ENCODE data around the gene CCL2. TPM values are rescaled to one million over a fixed set of nuclear protein-coding genes. Genes with fewer than 3 reads are reported as not detected.

Gene CCL2
- total RNA-seq (2014; rRNA removed; shearing (Covaris generic)): not detected in 2 replicates
- not detected in 2 replicates for total RNA-seq (2022)
- not detected for Bru-seq, nascent RNA
- BruChase-seq, experiment 1, labeled RNA remaining after a 6-hour chase: not detected
- BruChase-seq, experiment 2, labeled RNA remaining after a 2-hour chase: not detected
- long read RNA-seq: 0 reads

DNA sequence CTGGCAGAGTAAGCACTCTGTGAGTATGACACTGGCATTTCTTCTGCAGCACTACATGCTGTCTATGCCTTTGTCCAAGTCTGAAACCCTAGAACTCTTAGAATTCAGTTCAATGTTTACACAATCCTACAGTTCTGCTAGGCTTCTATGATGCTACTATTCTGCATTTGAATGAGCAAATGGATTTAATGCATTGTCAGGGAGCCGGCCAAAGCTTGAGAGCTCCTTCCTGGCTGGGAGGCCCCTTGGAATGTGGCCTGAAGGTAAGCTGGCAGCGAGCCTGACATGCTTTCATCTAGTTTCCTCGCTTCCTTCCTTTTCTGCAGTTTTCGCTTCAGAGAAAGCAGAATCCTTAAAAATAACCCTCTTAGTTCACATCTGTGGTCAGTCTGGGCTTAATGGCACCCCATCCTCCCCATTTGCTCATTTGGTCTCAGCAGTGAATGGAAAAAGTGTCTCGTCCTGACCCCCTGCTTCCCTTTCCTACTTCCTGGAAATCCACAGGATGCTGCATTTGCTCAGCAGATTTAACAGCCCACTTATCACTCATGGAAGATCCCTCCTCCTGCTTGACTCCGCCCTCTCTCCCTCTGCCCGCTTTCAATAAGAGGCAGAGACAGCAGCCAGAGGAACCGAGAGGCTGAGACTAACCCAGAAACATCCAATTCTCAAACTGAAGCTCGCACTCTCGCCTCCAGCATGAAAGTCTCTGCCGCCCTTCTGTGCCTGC is at the start of gene CCL2:
CCL2 (plus strand) TSS at position 635 of the 730 bp plus-strand sequence; CDS start at position 700, 65 bp downstream.
- no peaks in the 10 kb centered on the region for H3K9me3 ChIP-seq (ENCODE audit: low read length)
- H3K36me3 ChIP-seq (ENCODE audit: insufficient read depth, low read length): no peaks in the 10 kb centered on the region
- intact Hi-C loops (cut with micrococcal nuclease; ENCODE audit: unreplicated experiment): loop anchor here (5.0 kb wide), 1 partner anchor 107 kb away; the partner anchor contains the start of gene CCL1
- CTCF ChIA-PET (ENCODE audit: unreplicated experiment): no interaction called here
- no peaks in the 10 kb centered on the region for H3K4me1 ChIP-seq (ENCODE audit: insufficient read depth, low read length, poor library complexity, severe bottlenecking)
- H3K4me2 ChIP-seq (ENCODE audit: low read length): no peak within 1 kb of the TSS
- POLR2A ChIA-PET: no interaction called here
- H3K4me3 ChIP-seq (ENCODE audit: low read depth, low read length, poor library complexity, severe bottlenecking): no peak within 1 kb of the TSS
- H2AFZ ChIP-seq (ENCODE audit: low read length): no peak within 1 kb of the TSS
- BruUV-seq (replicated peaks): no TSS peak
- TF ChIP-seq EZH2phosphoT487 (IDR thresholded peaks at IDR 0.05; ENCODE audit: borderline replicate concordance, low read depth, low read length): no peak
- TF ChIP-seq, protein P1, sequence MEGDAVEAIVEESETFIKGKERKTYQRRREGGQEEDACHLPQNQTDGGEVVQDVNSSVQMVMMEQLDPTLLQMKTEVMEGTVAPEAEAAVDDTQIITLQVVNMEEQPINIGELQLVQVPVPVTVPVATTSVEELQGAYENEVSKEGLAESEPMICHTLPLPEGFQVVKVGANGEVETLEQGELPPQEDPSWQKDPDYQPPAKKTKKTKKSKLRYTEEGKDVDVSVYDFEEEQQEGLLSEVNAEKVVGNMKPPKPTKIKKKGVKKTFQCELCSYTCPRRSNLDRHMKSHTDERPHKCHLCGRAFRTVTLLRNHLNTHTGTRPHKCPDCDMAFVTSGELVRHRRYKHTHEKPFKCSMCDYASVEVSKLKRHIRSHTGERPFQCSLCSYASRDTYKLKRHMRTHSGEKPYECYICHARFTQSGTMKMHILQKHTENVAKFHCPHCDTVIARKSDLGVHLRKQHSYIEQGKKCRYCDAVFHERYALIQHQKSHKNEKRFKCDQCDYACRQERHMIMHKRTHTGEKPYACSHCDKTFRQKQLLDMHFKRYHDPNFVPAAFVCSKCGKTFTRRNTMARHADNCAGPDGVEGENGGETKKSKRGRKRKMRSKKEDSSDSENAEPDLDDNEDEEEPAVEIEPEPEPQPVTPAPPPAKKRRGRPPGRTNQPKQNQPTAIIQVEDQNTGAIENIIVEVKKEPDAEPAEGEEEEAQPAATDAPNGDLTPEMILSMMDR (conservative IDR thresholded peaks at IDR 0.05; ENCODE audit: low read length): no peak
- no peaks in the 10 kb centered on the region for H3K79me2 ChIP-seq (ENCODE audit: insufficient read depth, low read depth, low read length)
- H3K27ac ChIP-seq (ENCODE audit: low read depth, low read length, poor library complexity, severe bottlenecking): no peak within 1 kb of the TSS
- no peak for DNase-seq (ENCODE audit: low spot score)
- H3K9me2 ChIP-seq (ENCODE audit: insufficient read depth, low read length): no peaks in the 10 kb centered on the region
- no peaks in the 10 kb centered on the region for H4K20me1 ChIP-seq (ENCODE audit: insufficient read depth, low read length)

DNA sequence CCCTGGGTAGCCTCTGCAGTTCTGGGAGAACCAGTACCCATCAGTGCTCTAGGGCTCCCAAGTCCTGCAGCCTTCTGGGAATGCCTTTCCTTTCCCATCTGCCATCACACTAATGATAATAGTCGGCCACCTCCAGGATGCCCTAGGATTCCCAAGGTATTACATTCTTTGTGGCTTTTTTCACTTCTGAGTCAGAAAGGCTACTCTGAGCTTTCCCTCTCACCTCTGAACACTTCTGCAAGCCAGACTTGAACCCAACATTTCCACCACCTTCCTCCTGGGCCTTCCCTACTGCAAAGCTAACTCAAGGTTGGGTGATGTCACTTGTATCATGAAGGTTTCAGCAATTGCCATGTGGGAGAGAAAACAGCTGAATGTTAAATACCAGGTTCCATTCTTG is 49.7 kb upstream of the CCL2 start:
- Histone ChIP-seq H2AFZ (ENCODE audit: low read length) (no peak overlapping the region), H3K79me2 (ENCODE audit: insufficient read depth, low read depth, low read length) (no peaks in the 10 kb centered on the region), H3K36me3 (ENCODE audit: insufficient read depth, low read length) (no peaks in the 10 kb centered on the region), H3K27ac (ENCODE audit: low read depth, low read length, poor library complexity, severe bottlenecking) (no peak overlapping the region), H3K9me3 (ENCODE audit: low read length) (no peaks in the 10 kb centered on the region), H3K4me3 (ENCODE audit: low read depth, low read length, poor library complexity, severe bottlenecking) (no peak overlapping the region), H3K9me2 (ENCODE audit: insufficient read depth, low read length) (no peaks in the 10 kb centered on the region), H3K4me1 (ENCODE audit: insufficient read depth, low read length, poor library complexity, severe bottlenecking) (no peaks in the 10 kb centered on the region), H4K20me1 (ENCODE audit: insufficient read depth, low read length) (no peaks in the 10 kb centered on the region), H3K4me2 (ENCODE audit: low read length) (no peak overlapping the region)
- no peak for TF ChIP-seq EZH2phosphoT487 (IDR thresholded peaks at IDR 0.05; ENCODE audit: borderline replicate concordance, low read depth, low read length)
- ChIA-PET CTCF (ENCODE audit: unreplicated experiment) (no interaction called here), POLR2A (no interaction called here)
- DNase-seq (ENCODE audit: low spot score): no peak
- intact Hi-C loops (cut with micrococcal nuclease; ENCODE audit: unreplicated experiment): no loop called here
- no TSS peak for BruUV-seq (replicated peaks)

DNA sequence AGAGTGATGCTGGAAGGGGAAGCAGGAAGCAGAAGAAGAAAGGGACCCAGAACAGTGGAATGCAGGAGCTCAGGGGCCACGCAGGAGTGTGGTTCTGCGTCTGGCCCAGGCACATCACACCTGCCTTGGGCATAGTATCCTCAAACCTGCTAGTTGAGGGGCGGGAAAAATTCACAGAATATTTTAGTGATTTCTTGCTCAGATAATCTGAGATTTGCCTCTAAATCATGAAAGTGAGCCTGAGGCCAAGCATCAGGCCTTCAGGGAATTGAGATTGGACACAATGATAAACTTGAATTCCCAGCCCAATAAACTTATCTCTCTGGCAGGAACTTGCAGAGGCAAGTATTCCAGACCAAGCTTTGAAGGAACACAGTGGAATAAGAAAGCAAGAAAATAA is 48.5 kb upstream of the CCL2 start:
- Histone ChIP-seq H3K4me3 (ENCODE audit: low read depth, low read length, poor library complexity, severe bottlenecking) (no peak overlapping the region), H3K9me2 (ENCODE audit: insufficient read depth, low read length) (no peaks in the 10 kb centered on the region), H3K9me3 (ENCODE audit: low read length) (no peaks in the 10 kb centered on the region), H3K79me2 (ENCODE audit: insufficient read depth, low read depth, low read length) (no peaks in the 10 kb centered on the region), H3K4me1 (ENCODE audit: insufficient read depth, low read length, poor library complexity, severe bottlenecking) (no peaks in the 10 kb centered on the region), H3K36me3 (ENCODE audit: insufficient read depth, low read length) (no peaks in the 10 kb centered on the region), H3K4me2 (ENCODE audit: low read length) (no peak overlapping the region), H2AFZ (ENCODE audit: low read length) (no peak overlapping the region), H4K20me1 (ENCODE audit: insufficient read depth, low read length) (no peaks in the 10 kb centered on the region), H3K27ac (ENCODE audit: low read depth, low read length, poor library complexity, severe bottlenecking) (no peak overlapping the region)
- ChIA-PET POLR2A (interaction anchor here (0.6 kb wide), 1 partner anchor 149 kb away, joined by 3 read pairs; no protein-coding TSS in a partner anchor), CTCF (ENCODE audit: unreplicated experiment) (interaction anchor here (0.6 kb wide), 1 partner anchor 760 kb away, joined by 3 read pairs; no protein-coding TSS in a partner anchor)
- no peak for DNase-seq (ENCODE audit: low spot score)
- no TSS peak for BruUV-seq (replicated peaks)
- no peak for TF ChIP-seq EZH2phosphoT487 (IDR thresholded peaks at IDR 0.05; ENCODE audit: borderline replicate concordance, low read depth, low read length)
- TF ChIP-seq, protein P1 (conservative IDR thresholded peaks at IDR 0.05; ENCODE audit: low read length): no peak
- intact Hi-C loops (cut with micrococcal nuclease; ENCODE audit: unreplicated experiment): no loop called here

Data from OCI-LY7 (cell line).